HepG2 (cell line): ENCODE data around the gene CORO1A. TPM values are rescaled to one million over a fixed set of nuclear protein-coding genes. Genes with fewer than 3 reads are reported as not detected.

Source experiments
- BCLAF1 ChIP-seq: fragments of 450-650 bp; IDR thresholded peaks from 2 replicates; pipeline ENCODE4 v1.6.1; 2017; ENCODE audit warnings: mild to moderate bottlenecking
- FOXA3 ChIP-seq: IDR thresholded peaks from 2 replicates; pipeline ENCODE4 v1.6.1; 2016; ENCODE audit warnings: missing genetic modification reagents, missing compliant biosample characterization
- GPN1 ChIP-seq: sonication (generic); formaldehyde crosslinking; IDR thresholded peaks from 2 replicates; pipeline ENCODE4 v1.5.1; 2020; ENCODE audit warnings: missing genetic modification reagents, borderline replicate concordance
- IRF2 ChIP-seq: IDR thresholded peaks from 2 replicates; pipeline ENCODE4 v1.6.1; 2018; ENCODE audit warnings: missing genetic modification reagents, missing compliant biosample characterization
- KAT8 ChIP-seq: IDR thresholded peaks from 2 replicates; pipeline ENCODE4 v1.6.1; 2016; ENCODE audit warnings: missing genetic modification reagents, missing compliant biosample characterization
- KDM4B ChIP-seq: sonication (generic); formaldehyde crosslinking; IDR thresholded peaks from 2 replicates; pipeline ENCODE4 v1.4.0; 2020; ENCODE audit warnings: missing genetic modification reagents
- MAF1 ChIP-seq: sonication (generic); formaldehyde crosslinking; IDR thresholded peaks from 2 replicates; pipeline ENCODE4 v1.5.0; 2020; ENCODE audit warnings: missing genetic modification reagents, borderline replicate concordance
- MEF2D ChIP-seq: sonication (generic); formaldehyde crosslinking; IDR thresholded peaks from 2 replicates; pipeline ENCODE4 v1.5.1; 2020; ENCODE audit warnings: mild to moderate bottlenecking, missing genetic modification reagents
- MTF2 ChIP-seq: sonication (generic); formaldehyde crosslinking; IDR thresholded peaks from 2 replicates; pipeline ENCODE4 v1.5.0; 2020; ENCODE audit warnings: missing genetic modification reagents, borderline replicate concordance
- POLR2AphosphoS5 ChIP-seq: IDR thresholded peaks from 2 replicates; pipeline ENCODE4 v1.6.1; 2012; ENCODE audit warnings: low read depth, low read length
- PRDM4 ChIP-seq: sonication (generic); formaldehyde crosslinking; IDR thresholded peaks from 2 replicates; pipeline ENCODE4 v1.9.0; 2021; ENCODE audit warnings: missing genetic modification reagents, borderline replicate concordance
- PTBP1 ChIP-seq: fragments of 200-400 bp; formaldehyde crosslinking; IDR thresholded peaks from 2 replicates; pipeline ENCODE4 v1.6.1; 2018; ENCODE audit warnings: low read length, low read depth; ENCODE audit not compliant: poor library complexity, severe bottlenecking
- SMARCC2 ChIP-seq: fragments of 450-650 bp; IDR thresholded peaks from 2 replicates; pipeline ENCODE4 v1.6.1; 2017; ENCODE audit warnings: antibody characterized with exemption, mild to moderate bottlenecking
- TIGD3 ChIP-seq: sonication (generic); formaldehyde crosslinking; IDR thresholded peaks from 2 replicates; pipeline ENCODE4 v1.5.1; 2020; ENCODE audit warnings: mild to moderate bottlenecking, missing genetic modification reagents, borderline replicate concordance
- ZBTB7B ChIP-seq: sonication (generic); formaldehyde crosslinking; IDR thresholded peaks from 2 replicates; pipeline ENCODE4 v1.4.0; 2020; ENCODE audit warnings: missing genetic modification reagents
- ZNF10 ChIP-seq: sonication (generic); formaldehyde crosslinking; IDR thresholded peaks from 2 replicates; pipeline ENCODE4 v1.4.0; 2020; ENCODE audit warnings: mild to moderate bottlenecking, low read depth, missing genetic modification reagents, borderline replicate concordance
- ZNF207 ChIP-seq: fragments of 450-650 bp; IDR thresholded peaks from 2 replicates; pipeline ENCODE4 v1.6.1; 2016; ENCODE audit warnings: antibody characterized with exemption, borderline replicate concordance
- ZNF326 ChIP-seq: sonication (generic); formaldehyde crosslinking; IDR thresholded peaks from 2 replicates; pipeline ENCODE4 v1.4.0; 2020; ENCODE audit warnings: missing genetic modification reagents, borderline replicate concordance
- ZZZ3 ChIP-seq: sonication (generic); formaldehyde crosslinking; IDR thresholded peaks from 2 replicates; pipeline ENCODE4 v1.4.0; 2020; ENCODE audit warnings: missing genetic modification reagents, mild to moderate bottlenecking, borderline replicate concordance
- polyA plus RNA-seq, 8 experiments: library from polyadenylated mRNA; depleted of rRNA in 3 of 8; stranded (reverse) in 7 of 8; unstranded in 1 of 8; fragments of >200 nt; fragmentation: Illumina TruSeq in 4 of 8; extraction: Trizol in 4 of 8; gene quantifications; 2 replicates each; pipeline versions ENCODE4 v1.2.1 to v1.2.3, GENCODE V29; 2011 to 2016; ENCODE audit warnings: low read depth in 4 of 8, missing spikeins in 1 of 8, mixed read lengths in 1 of 8; ENCODE audit not compliant: insufficient read depth in 1 of 8
- total RNA-seq, 5 experiments: library from RNA; depleted of rRNA; stranded (reverse); fragments of >200 nt; fragmentation: Illumina TruSeq; extraction: Trizol; gene quantifications; 2 replicates each; pipeline ENCODE4 v1.2.3, GENCODE V29; 2016; ENCODE audit warnings: low read depth in 1 of 5
- TF ChIP-seq, protein P1 (sequence below): sonication (generic); formaldehyde crosslinking; IDR thresholded peaks from 2 replicates; pipeline ENCODE4 v1.5.0; 2020; ENCODE audit warnings: missing genetic modification reagents
- TF ChIP-seq, protein P2 (sequence below): sonication (generic); formaldehyde crosslinking; IDR thresholded peaks from 2 replicates; pipeline ENCODE4 v1.8.0; 2023; ENCODE audit warnings: mild to moderate bottlenecking, missing genetic modification reagents

CORO1A gene
- total and polyA plus RNA-seq, 2 of the 13 experiments (the other 11 are each of a cell fraction or from before 2014, with no cell fraction given), result 6.5 to 12.9 TPM

- no peak for TF ChIP-seq TIGD3
- TF ChIP-seq GPN1, result no peak
- TF ChIP-seq POLR2AphosphoS5, result peak; percentile 77
- no peak for TF ChIP-seq MEF2D
- no peak for TF ChIP-seq PTBP1
- TF ChIP-seq KDM4B (CRISPR knock-in tag), result no peak
- TF ChIP-seq, protein P1, sequence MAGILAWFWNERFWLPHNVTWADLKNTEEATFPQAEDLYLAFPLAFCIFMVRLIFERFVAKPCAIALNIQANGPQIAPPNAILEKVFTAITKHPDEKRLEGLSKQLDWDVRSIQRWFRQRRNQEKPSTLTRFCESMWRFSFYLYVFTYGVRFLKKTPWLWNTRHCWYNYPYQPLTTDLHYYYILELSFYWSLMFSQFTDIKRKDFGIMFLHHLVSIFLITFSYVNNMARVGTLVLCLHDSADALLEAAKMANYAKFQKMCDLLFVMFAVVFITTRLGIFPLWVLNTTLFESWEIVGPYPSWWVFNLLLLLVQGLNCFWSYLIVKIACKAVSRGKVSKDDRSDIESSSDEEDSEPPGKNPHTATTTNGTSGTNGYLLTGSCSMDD (CRISPR knock-in tag), result no peak
- peak; percentile 41; the same call in 1 of the 2 replicates for TF ChIP-seq ZBTB7B (CRISPR knock-in tag)
- TF ChIP-seq, protein P2, sequence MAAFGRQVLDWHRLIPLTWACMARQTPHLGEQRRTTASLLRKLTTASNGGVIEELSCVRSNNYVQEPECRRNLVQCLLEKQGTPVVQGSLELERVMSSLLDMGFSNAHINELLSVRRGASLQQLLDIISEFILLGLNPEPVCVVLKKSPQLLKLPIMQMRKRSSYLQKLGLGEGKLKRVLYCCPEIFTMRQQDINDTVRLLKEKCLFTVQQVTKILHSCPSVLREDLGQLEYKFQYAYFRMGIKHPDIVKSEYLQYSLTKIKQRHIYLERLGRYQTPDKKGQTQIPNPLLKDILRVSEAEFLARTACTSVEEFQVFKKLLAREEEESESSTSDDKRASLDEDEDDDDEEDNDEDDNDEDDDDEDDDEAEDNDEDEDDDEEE, result peak; percentile 25; the same call in 1 of the 2 replicates
- no peak for TF ChIP-seq ZNF326
- no peak for TF ChIP-seq MTF2 (CRISPR knock-in tag)
- TF ChIP-seq ZNF10 (CRISPR knock-in tag), result no peak
- TF ChIP-seq SMARCC2, result no peak
- TF ChIP-seq PRDM4 (CRISPR knock-in tag), result no peak
- no peak for TF ChIP-seq MAF1 (CRISPR knock-in tag)
- no peak for TF ChIP-seq BCLAF1
- no peak for TF ChIP-seq FOXA3
- no peak for TF ChIP-seq ZNF207
- TF ChIP-seq ZZZ3 (CRISPR knock-in tag), result no peak
- TF ChIP-seq IRF2 (CRISPR knock-in tag), result no peak
- peak; percentile 65; the same call in 1 of the 2 replicates for TF ChIP-seq KAT8 (CRISPR knock-in tag)
Observed at GRCh38 chr16:30183233-30184095, at the start of gene CORO1A (continued).
